Ovary (tissue), 3 donors: Measurements from ENCODE around the gene KSR1.

Experiments
- CTCF ChIP-seq, 3 donors: fragments of 450-650 bp in 2 of 3; fragments of 200-600 bp in 1 of 3; IDR thresholded peaks; one replicate each; pipeline versions ENCODE4 v1.5.1 to v1.8.0; 2016 to 2022; ENCODE audit warnings: antibody characterized with exemption in 3 of 3, mild to moderate bottlenecking in 1 of 3
- POLR2A ChIP-seq: fragments of 450-650 bp; IDR thresholded peaks from one replicate; pipeline ENCODE4 v1.6.1; 2017; ENCODE audit warnings: antibody characterized with exemption, mild to moderate bottlenecking, moderate library complexity
- donor health status: DM: no; HTN: no; CAD: no.

- TF ChIP-seq CTCF (IDR thresholded peaks at IDR 0.05): no peak
- no peak for TF ChIP-seq POLR2A
Measured at GRCh38 chr17:27625856-27626255, 169.6 kb downstream of the KSR1 start.
